Lower leg skin (tissue), 3 donors: ENCODE data around the gene PRR33.

Experiments used
- CTCF ChIP-seq, 3 donors: fragments of 450-650 bp; IDR thresholded peaks; one replicate each; pipeline ENCODE4 v1.5.1; 2016; ENCODE audit warnings: antibody characterized with exemption in 3 of 3, mild to moderate bottlenecking in 3 of 3, moderate library complexity in 2 of 3
- POLR2A ChIP-seq, 2 donors: fragments of 450-650 bp; IDR thresholded peaks; one replicate each; pipeline ENCODE4 v1.6.1; 2016 to 2017; ENCODE audit warnings: antibody characterized with exemption in 2 of 2, mild to moderate bottlenecking in 1 of 2, moderate library complexity in 1 of 2

- no peak for TF ChIP-seq CTCF (IDR thresholded peaks at IDR 0.05)
- TF ChIP-seq POLR2A (IDR thresholded peaks at IDR 0.05), result no peak
Measured at GRCh38 chr11:1932681-1933080, 41.0 kb upstream of the PRR33 start.
